Forelimb muscle (tissue), 1 donor: ENCODE measurements around the gene RTN4R. TPM values are rescaled to one million over a fixed set of nuclear protein-coding genes. Genes with fewer than 3 reads are reported as not detected.

Source experiments
- DNase-seq: peaks from one replicate; pipeline ENCODE4 v3.0.0-alpha.2; 2013; ENCODE audit warnings: low read depth
- polyA plus RNA-seq: library from polyadenylated mRNA; unstranded; fragments of 120-200 nt; gene quantifications from one replicate; pipeline ENCODE4 v1.2.1, GENCODE V29; 2013; ENCODE audit not compliant: insufficient read length

RTN4R gene
- polyA plus RNA-seq, 1 donor = 19.9 TPM

GRCh38 chr22:20216863-20217499 is 51.1 kb downstream of the RTN4R start:
- DNase-seq = no peak

- DNase-seq = no peak
These were observed 52.4 kb downstream of the RTN4R start for GRCh38 chr22:20215742-20216141.

GRCh38 chr22:20214853-20215252 is 53.3 kb downstream of the RTN4R start:
- no peak for DNase-seq

DNA sequence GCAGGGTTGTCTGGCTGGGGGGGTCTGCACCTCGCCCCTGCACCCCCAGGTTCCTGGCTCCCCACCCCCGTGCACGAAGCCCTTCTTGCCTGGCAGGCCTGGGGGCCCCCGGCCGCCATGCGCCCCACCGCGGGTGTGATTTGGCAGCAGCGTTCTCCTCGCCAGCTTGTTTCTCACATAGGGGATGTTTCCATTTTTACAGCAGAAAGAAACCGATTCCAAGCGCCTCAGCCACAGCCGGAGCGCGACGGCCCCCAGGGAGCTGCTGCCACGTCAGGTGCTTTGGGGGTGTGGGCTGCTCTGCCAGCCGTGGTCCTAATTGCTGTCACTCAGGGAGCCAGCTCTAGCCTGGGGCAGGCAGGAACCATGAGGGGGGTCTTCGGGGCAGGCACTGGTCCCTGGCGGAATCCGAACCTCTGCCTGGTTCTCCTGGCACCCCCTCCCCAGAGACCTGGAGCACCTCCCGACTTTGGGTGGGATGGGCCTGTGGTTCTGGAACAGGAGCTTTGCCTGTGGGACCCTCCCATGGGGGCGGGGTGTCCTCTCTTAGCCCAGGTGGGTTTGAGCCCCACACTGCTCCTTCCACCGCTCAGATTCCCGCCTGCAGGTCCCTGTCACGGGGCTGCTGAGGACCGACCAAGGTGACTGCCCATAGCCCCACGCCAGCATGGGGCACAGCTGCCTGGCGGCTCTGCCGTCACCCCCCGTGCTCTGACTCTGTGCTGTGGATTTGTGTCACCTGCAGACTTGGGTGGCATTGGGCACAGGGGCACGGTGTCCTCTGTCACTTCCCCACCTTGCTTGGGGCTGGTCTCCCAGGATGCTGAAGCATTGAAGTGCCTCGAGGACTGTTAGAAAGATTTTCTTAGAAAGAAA is 54.0 kb downstream of the RTN4R start:
- no peak for DNase-seq

DNA sequence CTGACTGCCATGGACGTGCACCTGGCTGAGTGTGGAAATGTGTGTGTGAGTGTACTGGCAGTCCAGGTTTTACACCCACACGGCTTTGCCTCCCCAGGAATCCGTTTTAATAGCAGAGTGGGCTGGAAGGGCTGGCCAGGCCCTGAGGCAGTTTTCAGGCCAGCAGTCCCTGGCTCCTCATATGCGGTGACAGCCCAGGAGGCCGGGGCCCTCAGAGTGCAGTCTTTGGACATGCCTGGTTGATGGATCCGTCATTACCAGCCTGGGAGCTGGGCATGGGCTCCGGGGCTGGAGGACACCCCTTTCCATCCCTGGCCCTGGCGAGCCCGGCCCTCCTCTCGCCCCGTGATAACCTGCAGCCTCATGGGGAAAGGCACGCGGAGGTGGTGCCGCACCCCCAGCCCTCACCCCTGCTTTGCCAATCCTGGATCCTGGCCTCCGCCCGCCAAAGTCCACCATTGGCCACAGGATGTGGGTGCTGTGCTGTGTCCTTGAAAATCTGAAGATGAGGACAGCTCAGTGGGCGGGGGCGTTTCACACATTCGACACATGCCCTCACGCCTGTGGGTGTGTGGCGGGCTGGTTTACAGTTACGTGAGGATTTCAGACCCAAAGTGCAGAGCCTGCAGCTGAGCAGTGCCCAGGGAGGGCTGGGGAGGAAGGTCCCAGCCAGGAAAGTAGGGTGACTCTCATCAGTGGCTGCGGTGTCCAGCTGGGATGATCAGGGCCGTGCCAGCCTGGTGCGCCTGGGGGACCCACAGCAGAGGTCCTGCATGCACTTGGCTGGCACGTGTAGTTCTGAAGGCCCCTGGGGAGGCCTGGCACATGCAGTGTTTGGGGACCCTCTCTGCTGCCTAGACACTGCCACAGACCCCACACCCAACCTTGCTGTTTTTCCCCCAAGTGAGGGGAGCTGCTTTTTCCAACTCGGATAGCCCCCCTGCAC is 55.1 kb downstream of the RTN4R start:
- DNase-seq = no peak

GRCh38 chr22:20211997-20212753 is 55.9 kb downstream of the RTN4R start:
- DNase-seq = no peak

GRCh38 chr22:20211409-20211996 is 56.6 kb downstream of the RTN4R start:
- DNase-seq = no peak

DNA sequence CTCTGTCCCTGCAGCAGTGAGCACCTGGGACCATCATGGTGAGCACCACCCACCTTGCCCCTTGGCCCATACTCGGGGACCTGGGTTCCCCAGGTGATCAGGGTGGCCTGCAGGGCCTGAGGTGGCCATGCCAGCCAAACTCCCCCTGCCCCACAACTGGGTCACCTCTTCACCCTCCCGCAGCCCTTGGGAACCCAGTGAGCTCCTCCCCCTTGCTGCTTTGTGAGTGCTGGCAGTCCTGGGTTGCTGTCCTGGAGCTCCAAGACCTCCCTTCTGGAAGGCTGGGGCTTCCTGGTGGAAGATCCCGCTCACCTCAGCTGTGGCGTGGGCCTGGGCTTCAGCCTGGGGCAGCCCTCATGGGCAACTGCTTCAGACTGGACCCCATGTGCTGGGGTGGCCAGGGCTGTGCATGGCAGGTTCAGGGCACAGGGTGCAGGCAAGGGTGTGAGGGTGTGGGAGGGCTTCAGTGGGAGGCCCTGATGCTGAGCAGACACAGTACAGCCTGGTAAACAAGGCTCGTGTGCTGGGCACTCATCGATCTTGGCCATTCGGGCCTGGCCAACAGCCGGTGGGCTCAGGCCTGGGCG is 57.6 kb downstream of the RTN4R start:
- no peak for DNase-seq

DNA sequence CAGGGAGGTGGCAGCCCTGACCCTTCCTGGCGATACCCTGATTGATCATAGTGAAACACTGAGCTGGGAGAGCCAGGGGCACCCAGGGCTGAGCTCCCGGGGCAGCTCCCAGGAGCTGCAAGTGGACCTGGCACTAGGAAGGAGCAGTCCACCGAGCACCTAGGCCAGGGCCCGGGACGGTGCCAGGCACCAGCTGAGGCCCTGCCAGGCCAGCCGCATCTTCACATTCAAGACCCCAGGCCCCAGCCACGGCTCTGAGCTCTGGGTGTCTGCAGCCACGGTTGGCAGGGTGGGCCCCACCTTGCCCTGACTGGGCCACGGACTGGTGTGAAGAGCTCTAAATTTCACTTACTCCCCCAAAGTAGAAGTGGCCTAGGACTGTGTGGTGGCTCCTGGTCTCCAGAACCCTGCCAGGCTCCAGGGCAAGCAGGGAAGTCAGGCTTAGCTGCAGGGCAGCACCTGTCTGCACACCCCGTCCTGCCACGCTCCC is 58.3 kb downstream of the RTN4R start:
- DNase-seq = no peak

DNA sequence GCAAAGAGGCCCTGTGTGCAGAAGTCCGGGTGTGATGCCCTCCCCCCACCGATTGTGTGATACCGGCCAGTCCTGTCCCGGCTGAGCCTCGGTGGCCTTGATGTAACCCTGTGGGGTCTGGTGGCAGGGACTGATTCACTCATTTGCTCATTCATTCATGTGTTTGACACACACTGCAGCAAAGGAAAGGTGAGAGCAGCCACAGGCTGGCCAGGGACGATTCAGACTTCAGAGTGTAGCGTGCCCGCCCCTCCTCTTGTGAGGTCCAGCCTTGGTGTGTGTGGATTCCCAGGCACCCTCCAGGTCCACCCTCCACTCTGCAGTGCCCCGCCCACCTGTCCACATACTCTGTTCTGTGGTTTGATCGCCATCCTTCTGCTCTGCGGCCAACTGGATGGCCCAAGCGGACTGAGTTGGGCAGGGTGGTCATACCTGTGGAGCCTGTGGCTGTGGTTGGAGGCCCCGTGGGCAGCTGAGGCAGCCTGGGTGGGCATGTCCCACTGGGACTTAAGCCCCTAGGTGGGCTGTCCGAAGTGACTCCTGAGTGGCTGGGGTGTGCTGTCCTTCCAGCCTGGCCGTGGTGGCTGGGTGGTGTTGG is 59.3 kb downstream of the RTN4R start:
- DNase-seq = no peak

GRCh38 chr22:20207277-20208025 is 60.7 kb downstream of the RTN4R start:
- DNase-seq = no peak

GRCh38 chr22:20206709-20207215 is 61.4 kb downstream of the RTN4R start:
- no peak for DNase-seq

GRCh38 chr22:20205964-20206708 is 62.0 kb downstream of the RTN4R start:
- no peak for DNase-seq

- DNase-seq = no peak
These were observed 62.6 kb downstream of the RTN4R start for GRCh38 chr22:20205464-20205963.

GRCh38 chr22:20204806-20205205 is 63.3 kb downstream of the RTN4R start:
- no peak for DNase-seq

GRCh38 chr22:20204311-20204710 is 63.8 kb downstream of the RTN4R start:
- no peak for DNase-seq

DNA sequence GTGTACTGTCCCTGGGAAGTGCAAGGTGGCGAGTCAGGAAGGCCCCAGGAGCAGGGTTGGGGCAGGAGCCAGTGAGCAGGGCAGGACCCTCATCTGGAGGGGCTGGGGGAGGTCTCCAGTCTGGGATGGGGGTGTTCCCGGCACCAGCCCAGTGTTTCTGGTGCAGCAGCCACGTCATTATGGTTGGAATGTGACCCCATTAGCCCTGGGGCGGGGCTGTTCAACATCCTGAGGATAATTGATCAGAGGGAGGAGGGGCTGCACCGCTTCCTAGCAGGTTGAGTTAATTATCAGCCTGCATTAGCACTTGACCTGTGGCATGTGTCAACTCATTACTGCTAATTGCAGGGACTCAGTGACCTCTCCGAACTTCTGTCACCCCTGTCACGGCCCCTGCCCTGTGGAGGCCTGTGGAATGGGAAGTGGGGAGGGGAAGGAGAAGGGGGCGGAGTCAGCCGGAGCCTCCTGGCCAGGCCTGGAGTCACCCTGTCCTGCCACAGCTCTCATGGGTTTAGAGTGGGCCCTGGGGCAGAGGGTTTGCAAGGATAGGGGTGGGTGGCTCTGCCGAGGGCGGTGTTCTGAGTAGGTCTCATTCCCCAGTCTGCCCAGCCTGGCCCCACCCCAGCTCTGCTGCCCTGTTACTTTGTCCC is 64.4 kb downstream of the RTN4R start:
- no peak for DNase-seq

DNA sequence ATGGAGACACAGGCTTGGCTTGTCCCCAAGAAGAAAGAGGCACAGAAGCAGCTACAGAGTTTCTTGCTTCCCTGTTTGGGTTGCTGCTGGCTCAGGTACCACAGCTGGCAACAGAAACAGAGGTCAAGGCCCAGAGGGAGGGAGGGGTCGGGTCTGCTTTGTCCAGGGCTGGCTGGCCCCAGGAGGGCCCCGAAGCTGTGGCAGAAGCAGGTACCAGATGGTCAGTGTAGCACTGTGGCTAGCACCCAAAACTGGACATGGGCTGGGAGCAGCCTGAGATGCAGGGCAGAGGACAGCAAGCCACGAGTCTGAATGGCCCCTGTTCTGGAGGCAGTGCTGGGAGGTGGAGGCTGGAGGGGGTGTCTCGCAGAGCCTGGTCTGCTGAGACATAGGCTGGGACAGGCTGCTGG is 65.0 kb downstream of the RTN4R start:
- DNase-seq = no peak
